Measurements from ENCODE around the gene FAM98B. TPM values are rescaled to one million over a fixed set of nuclear protein-coding genes. Genes with fewer than 3 reads are reported as not detected.

Gene FAM98B
- total and polyA plus RNA-seq, 2 of the 8 experiments (the other 6 are each of a cell fraction or from before 2014, with no cell fraction given) = 5.9 to 48.4 TPM

- TF ChIP-seq EP300 (IDR thresholded peaks at IDR 0.05; ENCODE audit: borderline replicate concordance in 1 of 2, low read depth in 2 of 2, low read length in 2 of 2) = no peak
These were observed 82.3 kb downstream of the FAM98B start (continued) for GRCh38 chr15:38536201-38536676.

Other genes with a start within 250 kb of the FAM98B start
- 30.3 and 32.6 TPM in 2 replicates for gene SPRED1, start 201.3 kb upstream of the FAM98B start, total RNA-seq (2021; fragmentation: NEBNext Ultra II Directional; extraction: Animal tissue kit (Norgen Biotek cat#: 25700))
- gene SPRED1, start 201.3 kb upstream of the FAM98B start, polyA plus RNA-seq (2011; rRNA removed) = 4.7 and 5.5 TPM in 2 replicates
- 2.1 and 4.1 TPM in 2 replicates for gene RASGRP1, start 110.7 kb downstream of the FAM98B start, total RNA-seq (2021; fragmentation: NEBNext Ultra II Directional; extraction: Animal tissue kit (Norgen Biotek cat#: 25700))
- 1.0 and 1.1 TPM in 2 replicates for gene RASGRP1, start 110.7 kb downstream of the FAM98B start, polyA plus RNA-seq (2011; rRNA removed)